A673 (cell line): Measurements from ENCODE around the gene DNMT3A. TPM values are rescaled to one million over a fixed set of nuclear protein-coding genes. Genes with fewer than 3 reads are reported as not detected.

ENCODE experiments used
- BruUV-seq: library from RNA; stranded (reverse); fragments of 400-500 nt; replicated peaks from 2 replicates; lab custom pipeline; 2021; lab: Mats Ljungman, UMichigan
- CTCF ChIA-PET: fragments of 300-600 bp; sonication (Branson Sonifier 250); formaldehyde crosslinking; loops from one replicate; lab custom pipeline; 2022; ENCODE audit warnings: antibody characterized with exemption; lab: Charles Lee
- POLR2A ChIA-PET: fragments of 300-600 bp; sonication (Branson Sonifier 250); formaldehyde crosslinking; loops from one replicate; lab custom pipeline; 2022; ENCODE audit warnings: antibody characterized with exemption; ENCODE audit not compliant: low non-redundant PET; lab: Charles Lee
- DNase-seq: peaks from one replicate; pipeline ENCODE4 v3.0.0-alpha.2; 2015; ENCODE audit warnings: low spot score
- H3K27ac ChIP-seq: fragments of 200-600 bp; sonication (generic); 2 replicates; pipeline ENCODE4 v1.5.1; 2016; ENCODE audit warnings: mixed run types, low read depth, mild to moderate bottlenecking, mixed read lengths, antibody characterized with exemption, low read length; ENCODE audit not compliant: poor library complexity, severe bottlenecking
- H3K27me3 ChIP-seq: fragments of 200-600 bp; sonication (generic); replicated peaks from 2 replicates; pipeline ENCODE4 v1.6.1; 2017; ENCODE audit warnings: mixed run types, low read depth, mild to moderate bottlenecking, mixed read lengths, antibody characterized with exemption, low read length; ENCODE audit not compliant: insufficient read depth, poor library complexity
- H3K36me3 ChIP-seq: fragments of 200-600 bp; sonication (generic); 2 replicates; pipeline ENCODE4 v1.6.1; 2016; ENCODE audit warnings: mixed run types, mild to moderate bottlenecking, mixed read lengths, antibody characterized with exemption, low read length; ENCODE audit not compliant: insufficient read depth, poor library complexity, severe bottlenecking
- H3K4me1 ChIP-seq: fragments of 200-600 bp; sonication (generic); 2 replicates; pipeline ENCODE4 v1.6.1; 2017; ENCODE audit warnings: mixed run types, mild to moderate bottlenecking, mixed read lengths, antibody characterized with exemption, low read length; ENCODE audit not compliant: insufficient read depth, poor library complexity, severe bottlenecking
- H3K4me3 ChIP-seq: fragments of 200-600 bp; sonication (generic); 2 replicates; pipeline ENCODE4 v1.5.1; 2016; ENCODE audit warnings: low read depth, mixed run types, mild to moderate bottlenecking, mixed read lengths, low read length; ENCODE audit not compliant: poor library complexity, severe bottlenecking
- H3K9me3 ChIP-seq: fragments of 200-600 bp; sonication (generic); 2 replicates; pipeline ENCODE4 v1.6.1; 2016; ENCODE audit warnings: mixed run types, low read depth, mild to moderate bottlenecking, mixed read lengths, antibody characterized with exemption, low read length; ENCODE audit not compliant: poor library complexity, severe bottlenecking
- CTCF ChIP-seq: fragments of 300-800, 200-600 bp; sonication (generic); conservative IDR thresholded peaks from 2 replicates; pipeline ENCODE4 v1.5.1; 2017; ENCODE audit warnings: low read depth, mild to moderate bottlenecking, antibody characterized with exemption, low read length, moderate library complexity, mixed read lengths
- EZH2 ChIP-seq: fragments of 200-600 bp; sonication (generic); IDR thresholded peaks from 2 replicates; pipeline ENCODE4 v1.6.1; 2017; ENCODE audit warnings: borderline replicate concordance, low read depth, mild to moderate bottlenecking, mixed read lengths, antibody characterized with exemption, low read length; ENCODE audit not compliant: poor library complexity, severe bottlenecking
- intact Hi-C: fragments of 100-400 bp; cut with micrococcal nuclease; formaldehyde crosslinking; loops from one replicate; pipeline ENCODE4 v1.10.0; 2022; ENCODE audit not compliant: unreplicated experiment
- total RNA-seq: library from RNA; stranded (reverse); gene quantifications from 2 replicates; pipeline ENCODE4 v1.2.3, GENCODE V29; 2021

Gene DNMT3A
- total RNA-seq, 1 experiment from 2014 or later: 109 TPM

- intact Hi-C loops: loop anchor here (10.0 kb wide), 1 partner anchor 362 kb away; no protein-coding TSS in a partner anchor
These were observed 38.9 kb downstream of the DNMT3A start for GRCh38 chr2:25302758-25303375.

GRCh38 chr2:25301453-25302352 lies 40.0 kb downstream of the DNMT3A start:
- intact Hi-C loops: loop anchor here (10.0 kb wide), 1 partner anchor 363 kb away; no protein-coding TSS in a partner anchor
- TF ChIP-seq EZH2 (no peak), CTCF (no peak)
- no TSS peak for BruUV-seq
- H3K36me3 ChIP-seq: peaks cover 19% of the 10 kb centered on the region
- ChIA-PET POLR2A (interaction anchor here (0.7 kb wide), 1 partner anchor 233 kb away, joined by 3 read pairs; no protein-coding TSS in a partner anchor), CTCF (no interaction called here)
- no peaks in the 10 kb centered on the region for H3K9me3 ChIP-seq
- peaks cover 44% of the 10 kb centered on the region for H3K4me1 ChIP-seq
- no peaks in the 10 kb centered on the region for H3K27me3 ChIP-seq
- DNase-seq: no peak
- H3K27ac ChIP-seq: peak overlapping the region; percentile 18
- H3K4me3 ChIP-seq: no peak overlapping the region

More at GRCh38 chr2:25302758-25303375, 38.9 kb downstream of the DNMT3A start:
- peaks cover 19% of the 10 kb centered on the region for H3K36me3 ChIP-seq
- no peak for DNase-seq
- TF ChIP-seq EZH2 (no peak), CTCF (no peak)
- ChIA-PET CTCF (no interaction called here), POLR2A (no interaction called here)
- H3K27ac ChIP-seq: peak overlapping the region; percentile 40
- no TSS peak for BruUV-seq
- no peak overlapping the region for H3K4me3 ChIP-seq
- no peaks in the 10 kb centered on the region for H3K9me3 ChIP-seq
- no peaks in the 10 kb centered on the region for H3K27me3 ChIP-seq
- peaks cover 49% of the 10 kb centered on the region for H3K4me1 ChIP-seq

- ChIA-PET POLR2A (no interaction called here), CTCF (no interaction called here)
- DNase-seq: no peak
- Histone ChIP-seq H3K36me3 (peaks cover 19% of the 10 kb centered on the region), H3K27ac (no peak overlapping the region), H3K9me3 (no peaks in the 10 kb centered on the region), H3K4me3 (no peak overlapping the region), H3K4me1 (peaks cover 33% of the 10 kb centered on the region), H3K27me3 (no peaks in the 10 kb centered on the region)
- TF ChIP-seq EZH2 (no peak), CTCF (no peak)
- BruUV-seq: no TSS peak
- intact Hi-C loops: loop anchor here (10.0 kb wide), 1 partner anchor 365 kb away; no protein-coding TSS in a partner anchor
These were observed 41.7 kb downstream of the DNMT3A start for GRCh38 chr2:25300001-25300400.
